Activated naive CD4-positive, alpha-beta T cell treated with anti-CD3 and anti-CD28 coated beads, Interleukin-2, amount 50 U/mL, for 16 hours (primary cell): ENCODE measurements around the gene CMTM3.
"Not testable (repeated sequence)": the region's sequence is repeated elsewhere in the genome, so short reads cannot be mapped to it uniquely, and the experiment has no call there.

Experiments
- DNase-seq: peaks from one replicate; pipeline ENCODE4 v3.0.0-alpha.2; 2020

CMTM3 gene

DNA sequence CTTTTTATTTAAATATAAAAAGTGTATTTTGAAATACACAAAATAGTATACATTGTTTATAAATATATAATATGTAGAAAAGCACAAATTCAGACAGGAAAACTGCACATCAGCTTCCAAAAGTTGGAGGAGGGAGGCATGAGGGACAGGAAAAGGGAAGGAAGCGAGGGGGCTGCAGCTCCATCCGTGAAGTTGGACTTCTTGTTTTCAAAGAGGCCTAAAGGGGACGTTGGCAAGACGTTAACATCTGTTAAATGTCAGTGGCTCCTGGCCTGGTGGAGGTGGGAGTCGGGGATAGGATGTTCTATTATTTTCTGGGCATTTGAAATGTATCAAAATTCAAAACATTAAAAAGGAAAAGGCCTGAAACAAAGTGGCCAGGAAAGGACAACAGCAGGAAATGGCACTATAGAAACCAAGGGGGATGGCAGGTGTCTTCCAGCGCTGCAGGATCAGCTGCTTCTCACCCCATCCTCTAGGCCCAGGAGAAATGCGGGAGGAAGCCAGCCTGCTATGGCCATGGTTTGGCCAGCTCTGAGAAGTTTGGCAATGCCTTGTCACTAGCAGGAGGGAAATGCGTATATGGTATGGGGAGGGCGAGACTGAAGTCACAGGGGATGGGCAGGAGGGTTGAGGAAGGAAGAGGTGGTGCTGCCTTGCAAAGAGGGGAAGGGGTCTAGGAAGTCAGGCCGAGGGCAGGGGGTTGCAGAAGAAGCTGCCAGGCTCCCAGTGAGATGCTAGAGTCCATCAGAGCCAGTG, 18.8 kb upstream of the CMTM3 start:
- no peak for DNase-seq

DNA sequence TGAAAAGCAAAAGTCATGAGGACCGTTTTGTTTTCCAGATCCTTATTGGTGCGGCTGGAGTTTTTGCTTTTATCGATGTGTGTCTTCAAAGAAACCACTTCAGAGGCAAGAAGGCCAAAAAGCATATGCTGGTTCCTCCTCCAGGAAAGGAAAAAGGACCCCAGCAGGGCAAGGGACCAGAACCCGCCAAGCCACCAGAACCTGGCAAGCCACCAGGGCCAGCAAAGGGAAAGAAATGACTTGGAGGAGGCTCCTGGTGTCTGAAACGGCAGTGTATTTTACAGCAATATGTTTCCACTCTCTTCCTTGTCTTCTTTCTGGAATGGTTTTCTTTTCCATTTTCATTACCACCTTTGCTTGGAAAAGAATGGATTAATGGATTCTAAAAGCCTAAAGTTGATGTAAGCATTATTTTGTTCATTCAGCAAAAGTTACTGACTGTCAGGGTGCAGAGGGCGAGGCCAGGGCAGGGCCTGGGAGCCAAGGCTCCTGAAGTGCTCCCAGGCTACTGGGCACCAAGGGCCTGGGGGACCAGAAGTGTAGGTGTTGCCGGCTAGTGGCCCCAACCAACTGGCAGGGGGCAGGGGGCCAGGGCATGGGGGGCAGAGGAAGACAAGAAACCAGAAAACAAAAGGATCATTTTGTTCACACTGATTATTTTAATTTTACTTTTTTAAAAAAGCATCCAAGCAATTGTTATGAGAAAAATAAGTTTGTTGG, 16.5 kb upstream of the CMTM3 start:
- no peak for DNase-seq

DNA sequence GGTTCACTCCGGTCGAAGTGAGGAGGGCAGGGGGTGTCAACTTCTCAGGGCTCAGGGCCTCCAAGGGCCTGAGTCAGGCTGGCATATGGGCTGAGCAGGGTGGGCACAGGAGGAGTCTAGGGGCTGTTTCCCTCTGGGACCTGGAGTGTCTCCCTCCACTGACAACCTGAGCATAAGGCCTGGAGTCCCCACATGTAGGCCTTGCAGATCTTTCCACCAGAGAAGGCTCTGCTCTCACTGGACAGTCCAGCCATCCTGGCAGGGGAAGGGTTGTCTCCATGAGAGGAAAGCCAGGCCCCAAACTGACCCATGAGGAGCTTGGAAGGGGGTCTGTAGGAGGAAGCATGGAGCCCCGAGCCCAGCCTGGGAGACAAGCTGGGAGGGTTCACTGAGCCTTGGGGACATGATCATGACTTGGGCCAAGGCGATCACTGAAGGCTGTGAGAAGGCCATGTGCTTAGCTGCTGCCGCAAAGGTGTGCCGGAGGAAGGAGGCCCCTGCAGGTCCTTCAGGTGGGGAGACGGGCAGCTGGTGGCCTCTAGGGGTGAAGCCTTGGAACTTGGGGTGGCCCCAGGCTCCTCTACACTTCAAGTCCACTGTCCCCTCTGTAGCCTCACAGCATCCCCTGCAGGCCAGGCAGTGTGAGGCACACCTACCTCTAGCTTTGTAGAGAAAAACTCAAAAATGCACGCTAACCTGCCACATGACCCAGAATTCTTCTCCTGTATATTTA, 15.4 kb upstream of the CMTM3 start:
- peak; percentile 57 for DNase-seq

DNA sequence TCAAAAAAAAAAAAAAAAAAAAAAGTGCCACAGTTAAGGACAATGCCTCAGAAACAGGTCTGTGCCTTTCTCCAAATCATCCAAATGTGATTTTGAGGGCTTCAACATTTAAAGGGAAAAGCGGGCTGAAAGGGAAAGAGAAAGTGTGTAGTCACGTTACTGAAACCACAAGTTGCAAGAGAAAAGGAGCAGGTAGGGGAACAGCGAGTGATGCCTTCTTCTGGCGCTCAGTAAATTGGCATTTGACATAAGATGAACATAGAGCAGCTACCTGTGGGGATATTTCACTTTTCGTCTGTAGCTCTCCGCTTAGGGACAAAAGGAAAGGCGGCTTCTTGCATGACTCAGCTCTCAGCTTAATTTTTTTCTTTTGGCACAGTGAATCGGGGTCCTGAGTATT, 14.2 kb upstream of the CMTM3 start:
- no peak for DNase-seq

DNA sequence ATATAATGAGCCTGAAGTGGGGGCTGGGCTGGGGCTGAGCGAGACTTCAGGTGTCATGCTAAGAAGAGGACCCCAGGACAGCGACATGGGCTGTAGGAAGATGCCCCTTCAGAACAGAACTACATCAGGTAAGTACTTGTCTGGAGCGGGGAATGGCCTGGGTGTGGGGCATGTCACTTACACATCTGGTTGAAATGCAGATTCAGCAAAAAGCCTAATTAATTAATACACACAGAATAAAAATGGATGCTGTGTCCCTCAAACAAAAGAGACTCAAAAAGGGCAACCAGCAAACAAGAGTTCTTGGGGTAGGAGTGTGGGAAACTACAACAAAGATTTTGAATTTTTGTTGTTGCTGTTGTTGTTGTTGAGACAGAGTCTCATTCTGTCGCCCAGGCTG, 13.5 kb upstream of the CMTM3 start:
- no peak for DNase-seq

DNA sequence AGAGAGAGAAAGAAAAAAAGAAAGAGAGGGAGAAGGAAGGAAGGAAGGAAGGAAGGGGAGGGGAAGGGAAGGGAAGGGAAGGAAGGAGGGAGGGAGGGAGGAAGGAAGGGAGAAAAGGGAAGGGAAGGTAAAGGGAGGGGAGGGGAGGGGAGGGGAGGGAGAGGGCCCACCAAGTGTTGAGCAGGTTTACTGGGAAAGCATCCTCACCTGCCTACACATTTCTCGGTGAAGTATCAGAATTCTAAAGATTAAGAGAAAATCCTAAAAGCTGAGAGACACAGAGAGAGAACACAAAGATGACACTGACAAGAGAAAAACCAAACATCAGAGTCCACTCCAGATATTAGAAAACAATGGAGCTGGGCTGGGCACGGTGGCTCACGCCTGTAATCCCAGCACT, 12.3 kb upstream of the CMTM3 start:
- no peak for DNase-seq

DNA sequence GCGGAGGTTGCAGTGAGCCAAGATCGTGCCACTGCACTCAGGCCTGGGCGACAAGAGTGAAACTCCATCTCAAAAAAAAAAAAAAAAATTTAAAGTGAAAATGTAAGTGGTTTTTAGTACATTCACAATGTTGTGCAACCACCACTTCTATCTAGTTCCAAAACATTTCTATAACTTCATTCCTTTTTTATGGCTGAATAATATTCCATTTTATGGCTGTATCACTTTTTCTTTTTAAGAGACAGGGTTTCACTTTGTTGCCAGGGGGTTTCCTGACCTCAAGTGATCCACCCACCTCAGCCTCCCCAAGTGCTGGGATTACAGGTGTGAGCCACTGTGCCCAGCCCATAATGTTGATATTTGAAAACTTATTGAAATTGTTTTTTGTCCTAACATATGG, 11.7 kb upstream of the CMTM3 start:
- no peak for DNase-seq

DNA sequence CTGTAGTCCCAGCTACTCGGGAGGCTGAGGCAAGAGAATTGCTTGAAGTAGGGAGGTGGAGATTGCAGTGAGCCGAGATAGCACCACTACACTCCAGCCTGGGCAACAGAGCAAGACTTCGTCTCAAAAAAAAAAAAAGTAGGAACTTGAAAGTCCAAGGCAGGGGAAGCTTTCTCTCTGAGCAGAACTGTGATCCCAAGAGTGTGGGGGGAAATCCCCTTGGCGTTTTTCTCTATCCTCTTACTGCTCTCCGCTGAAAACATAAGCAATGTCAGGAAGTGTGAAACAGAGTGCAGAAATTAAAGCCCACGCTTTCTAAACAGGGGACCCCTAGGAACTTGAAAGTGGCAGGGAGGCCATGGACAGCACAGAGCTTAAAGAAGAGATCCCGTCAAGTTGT, 9.8 kb upstream of the CMTM3 start:
- DNase-seq: no peak

DNA sequence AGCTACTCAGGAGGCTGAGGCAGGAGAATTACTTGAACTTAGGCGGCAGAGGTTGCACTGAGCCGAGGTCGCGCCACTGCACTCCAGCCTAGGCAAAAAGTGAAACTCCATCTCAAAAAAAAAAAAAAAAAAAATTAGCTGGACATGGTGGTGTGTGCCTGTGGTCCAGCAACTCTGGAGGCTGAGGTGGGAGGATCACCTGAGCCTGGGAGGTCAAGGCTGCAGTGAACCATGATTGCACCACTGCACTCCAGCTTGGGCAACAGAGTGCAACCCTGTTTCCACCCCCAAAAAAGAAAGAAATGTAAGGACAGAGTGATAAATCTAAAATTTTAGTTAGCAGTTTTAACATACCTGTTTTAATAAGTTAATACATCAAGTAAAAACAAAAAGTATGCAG, 7.9 kb upstream of the CMTM3 start:
- not testable (repeated sequence) for DNase-seq

DNA sequence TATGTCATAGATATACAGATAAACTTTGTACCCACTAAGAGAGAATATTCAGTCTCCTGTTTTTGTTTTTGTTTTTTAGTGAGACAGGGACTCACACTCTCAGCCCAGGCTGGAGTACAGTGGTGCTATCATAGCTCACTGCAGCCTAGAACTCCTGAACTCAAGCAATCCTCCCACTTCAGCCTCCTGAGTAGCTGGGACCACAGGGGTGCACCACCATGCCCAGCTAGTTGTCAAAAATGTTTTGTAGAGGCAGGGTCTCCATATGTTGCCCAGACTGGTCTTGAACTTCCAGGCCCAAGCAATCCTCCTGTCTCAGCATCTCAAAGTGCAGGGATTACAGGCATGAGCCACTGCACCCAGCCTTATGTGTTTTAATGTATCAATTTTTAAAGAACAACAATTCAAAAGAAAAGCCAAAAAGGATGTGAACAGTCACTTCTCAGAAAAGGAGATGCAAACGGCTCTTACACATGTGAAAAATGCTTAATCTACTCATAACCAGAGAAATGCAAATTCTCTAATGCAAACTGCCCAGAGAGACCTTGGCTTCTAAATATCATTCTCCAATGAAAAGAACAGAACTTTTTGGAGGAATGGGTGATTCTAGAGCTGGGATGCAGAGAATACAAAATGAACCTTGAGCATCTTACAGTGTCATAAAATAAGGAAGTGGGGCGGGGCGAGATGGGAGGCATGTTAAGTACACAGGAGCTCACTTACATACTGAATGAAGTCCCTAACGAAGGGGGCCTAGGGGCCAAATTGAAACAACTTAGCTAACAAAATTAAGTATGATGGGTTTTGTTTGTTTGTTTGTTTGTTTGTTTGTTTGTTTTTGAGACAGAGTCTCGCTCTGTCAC, 7.3 kb upstream of the CMTM3 start:
- no peak for DNase-seq

DNA sequence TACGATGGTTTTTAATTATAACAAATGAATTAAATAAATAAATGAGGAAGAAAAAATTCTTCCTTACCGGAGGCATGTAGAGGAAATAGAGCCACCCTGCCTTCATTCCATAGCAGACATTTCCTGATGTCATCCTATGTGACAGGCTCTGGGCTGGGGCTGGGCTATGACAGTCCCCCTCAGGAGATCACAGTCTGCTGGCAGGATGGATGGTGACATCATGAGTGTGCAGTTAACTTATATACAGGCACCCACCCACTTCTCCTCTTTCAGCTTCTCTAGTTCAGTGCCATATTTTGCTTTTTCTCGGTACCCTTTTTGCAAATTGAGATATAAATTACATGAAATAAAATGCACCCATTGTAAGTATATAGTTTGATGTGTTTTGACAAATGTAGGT, 6.4 kb upstream of the CMTM3 start:
- no peak for DNase-seq

DNA sequence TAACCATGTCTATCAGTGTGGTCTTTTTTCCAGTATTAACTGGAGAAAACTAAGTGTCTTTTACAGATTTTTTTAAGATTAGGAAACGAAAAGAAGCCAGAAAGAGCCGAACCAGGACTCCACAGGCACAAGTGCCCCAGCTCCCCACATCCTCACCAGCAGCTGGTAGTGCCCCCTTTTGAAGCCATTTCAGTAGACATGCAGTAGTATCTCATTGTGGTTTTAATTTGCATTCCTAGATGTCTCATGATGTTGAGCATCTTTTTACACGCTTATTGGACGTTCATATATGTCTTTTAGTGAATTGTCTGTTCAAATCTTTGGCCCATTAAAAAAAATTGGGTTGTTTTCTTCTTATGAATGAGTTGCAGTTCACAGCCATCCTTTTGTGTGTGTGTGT, 4.8 kb upstream of the CMTM3 start:
- DNase-seq: no peak

DNA sequence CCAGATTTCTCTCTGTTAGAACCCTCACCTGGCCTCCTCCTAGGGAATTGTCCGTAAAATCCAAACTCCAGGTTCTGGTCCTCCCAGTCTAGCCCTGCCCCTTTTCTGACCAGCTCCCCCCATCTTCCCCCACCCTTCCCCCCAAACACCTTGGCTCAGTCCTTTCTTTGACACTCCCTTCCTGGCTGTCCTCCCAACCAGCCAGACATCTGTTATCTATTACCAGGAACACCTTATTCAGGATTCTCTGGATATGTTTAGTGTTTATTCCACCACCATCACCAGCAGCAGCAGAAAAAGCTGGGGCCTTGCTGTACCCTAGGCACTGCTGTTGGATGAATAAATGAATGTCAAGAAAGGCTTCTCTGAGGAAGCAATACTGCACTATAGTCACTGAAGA, 4.0 kb upstream of the CMTM3 start:
- no peak for DNase-seq

DNA sequence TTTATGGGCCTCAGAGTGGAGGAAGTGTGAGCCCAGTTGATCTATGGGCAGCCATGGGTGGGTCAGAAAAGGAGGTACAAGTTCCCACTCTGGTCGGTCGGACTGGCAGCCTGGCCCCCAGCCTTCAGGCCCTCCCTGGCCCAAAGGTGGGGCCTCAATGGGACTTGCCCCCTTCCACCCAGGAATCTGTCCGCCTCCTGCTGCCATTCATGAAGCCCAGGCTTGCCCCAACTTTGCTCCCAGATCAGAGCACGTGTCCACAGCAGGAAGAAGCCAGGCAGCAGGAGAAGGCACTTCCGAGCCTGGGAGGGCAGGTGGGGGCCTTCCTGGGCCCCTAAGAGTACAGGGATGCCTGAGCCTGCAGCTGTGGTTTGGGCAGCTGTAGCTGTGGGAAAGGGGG, 3.0 kb upstream of the CMTM3 start:
- DNase-seq: no peak

DNA sequence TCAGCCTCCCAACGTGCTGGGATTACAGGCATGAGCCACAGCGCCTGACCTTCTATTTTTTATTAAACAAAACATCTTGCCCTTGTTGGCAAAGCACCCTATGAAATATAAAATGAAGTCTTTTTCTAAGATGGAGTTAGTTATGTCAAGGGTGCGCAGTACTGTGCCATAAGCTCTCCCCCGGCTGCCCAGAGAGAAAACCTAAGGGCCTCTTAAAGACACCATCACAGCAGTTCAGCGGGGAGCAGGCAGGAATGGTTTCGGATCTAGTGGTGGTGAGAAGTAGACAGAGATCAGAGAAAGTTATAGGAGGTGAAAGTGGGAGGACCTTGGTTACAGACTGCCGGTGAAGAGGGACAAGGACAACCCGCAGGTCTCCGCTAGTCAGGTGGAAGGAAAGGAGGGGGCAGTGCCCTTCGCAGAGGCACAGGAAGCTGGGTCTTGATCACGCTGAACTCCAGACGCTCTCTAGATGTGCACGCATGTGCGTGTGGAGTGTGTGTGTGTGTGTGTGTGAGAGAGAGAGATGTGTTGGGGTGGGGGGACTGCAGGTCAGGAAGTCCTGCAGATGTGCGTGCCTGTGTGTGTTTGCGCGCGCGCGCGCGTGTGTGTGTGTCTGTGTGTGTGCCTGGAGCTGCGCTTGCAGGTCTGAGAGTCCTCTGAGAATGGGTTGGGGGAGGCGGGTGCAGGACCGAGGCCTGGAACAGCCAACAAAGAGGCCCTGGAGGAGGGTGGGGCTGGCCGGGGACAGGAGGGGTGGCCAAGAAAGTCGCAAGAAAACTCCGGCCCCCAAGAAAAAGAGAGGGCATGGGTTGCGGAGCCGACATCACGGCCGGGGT, 748 bp upstream of the CMTM3 start:
- DNase-seq: peak; percentile 64

DNA sequence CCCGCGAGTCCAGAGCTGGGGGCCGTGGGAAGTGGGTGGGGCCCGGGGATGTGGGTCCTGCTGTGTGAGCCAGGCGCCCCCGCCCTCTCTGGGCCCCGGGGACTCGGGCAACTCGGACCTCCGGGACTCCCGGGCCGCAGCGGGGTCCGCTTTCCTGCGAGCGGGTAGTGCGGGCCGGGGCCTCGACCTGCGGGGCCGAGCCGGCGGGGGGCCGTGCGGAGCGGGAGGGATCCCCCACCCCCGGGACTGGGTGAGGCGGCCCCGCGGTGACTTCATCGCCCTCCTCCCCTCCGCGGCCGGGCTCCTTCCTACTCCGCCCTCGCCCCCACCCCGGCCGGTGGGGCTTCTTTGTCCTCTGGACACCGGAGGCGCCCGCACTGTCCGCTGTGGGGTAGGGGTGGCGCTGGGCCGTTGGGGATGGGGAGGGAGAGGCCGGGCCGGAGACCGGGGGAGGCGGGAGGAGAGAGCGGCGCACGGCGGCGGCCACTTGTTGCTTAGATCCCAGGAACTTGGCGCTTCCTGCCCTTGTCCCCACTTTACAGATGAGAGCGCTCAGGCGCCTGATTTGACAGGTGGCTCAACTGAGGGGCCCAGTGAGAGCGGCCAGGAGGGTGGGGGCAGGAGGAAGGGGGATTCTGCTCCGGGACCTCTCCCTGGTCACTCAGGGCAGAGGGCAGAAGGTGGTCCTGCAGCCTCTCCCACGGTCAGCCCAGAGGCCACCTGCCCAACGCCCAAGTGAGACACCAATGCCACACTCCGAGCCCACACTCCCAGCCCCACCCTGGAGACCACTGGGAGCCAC, 874 bp downstream of the CMTM3 start:
- DNase-seq: peak; percentile 44

DNA sequence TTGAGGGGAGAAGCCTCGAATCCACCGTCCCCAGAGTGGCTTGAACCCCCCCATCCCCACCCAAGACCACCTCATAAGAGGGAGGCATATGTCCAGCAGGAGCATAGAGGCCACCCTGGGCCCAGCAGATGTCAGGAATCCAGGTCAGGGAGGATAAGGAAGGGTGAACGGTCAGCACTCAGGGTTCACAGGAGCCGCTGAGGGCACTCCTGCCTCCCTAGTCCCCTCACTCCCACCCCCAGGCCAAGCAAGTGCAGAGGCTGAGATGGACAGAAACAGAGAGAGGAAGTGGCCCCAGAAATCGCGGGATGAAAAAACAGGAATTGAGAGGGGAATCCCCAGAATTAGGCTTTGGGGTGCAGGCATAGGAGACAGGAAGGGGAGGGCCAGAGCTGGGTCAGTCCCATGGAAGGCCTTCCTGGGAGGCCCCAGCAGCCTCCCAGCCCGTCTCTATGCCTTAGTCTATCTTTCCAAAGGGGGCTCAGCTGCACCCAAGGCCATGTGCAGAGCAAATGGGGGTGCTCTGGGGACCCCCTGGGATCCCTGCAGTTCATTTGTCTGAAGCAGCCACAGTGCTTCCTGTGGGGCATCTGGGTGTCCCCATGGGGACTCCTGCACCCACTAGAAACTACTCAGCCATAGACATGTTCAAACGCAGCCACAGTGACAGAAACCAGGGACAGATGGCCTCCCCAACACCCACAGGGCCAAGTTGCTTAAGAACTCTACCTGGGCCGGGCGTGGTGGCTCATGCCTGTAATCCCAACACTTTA, 1.7 kb downstream of the CMTM3 start:
- DNase-seq: no peak

DNA sequence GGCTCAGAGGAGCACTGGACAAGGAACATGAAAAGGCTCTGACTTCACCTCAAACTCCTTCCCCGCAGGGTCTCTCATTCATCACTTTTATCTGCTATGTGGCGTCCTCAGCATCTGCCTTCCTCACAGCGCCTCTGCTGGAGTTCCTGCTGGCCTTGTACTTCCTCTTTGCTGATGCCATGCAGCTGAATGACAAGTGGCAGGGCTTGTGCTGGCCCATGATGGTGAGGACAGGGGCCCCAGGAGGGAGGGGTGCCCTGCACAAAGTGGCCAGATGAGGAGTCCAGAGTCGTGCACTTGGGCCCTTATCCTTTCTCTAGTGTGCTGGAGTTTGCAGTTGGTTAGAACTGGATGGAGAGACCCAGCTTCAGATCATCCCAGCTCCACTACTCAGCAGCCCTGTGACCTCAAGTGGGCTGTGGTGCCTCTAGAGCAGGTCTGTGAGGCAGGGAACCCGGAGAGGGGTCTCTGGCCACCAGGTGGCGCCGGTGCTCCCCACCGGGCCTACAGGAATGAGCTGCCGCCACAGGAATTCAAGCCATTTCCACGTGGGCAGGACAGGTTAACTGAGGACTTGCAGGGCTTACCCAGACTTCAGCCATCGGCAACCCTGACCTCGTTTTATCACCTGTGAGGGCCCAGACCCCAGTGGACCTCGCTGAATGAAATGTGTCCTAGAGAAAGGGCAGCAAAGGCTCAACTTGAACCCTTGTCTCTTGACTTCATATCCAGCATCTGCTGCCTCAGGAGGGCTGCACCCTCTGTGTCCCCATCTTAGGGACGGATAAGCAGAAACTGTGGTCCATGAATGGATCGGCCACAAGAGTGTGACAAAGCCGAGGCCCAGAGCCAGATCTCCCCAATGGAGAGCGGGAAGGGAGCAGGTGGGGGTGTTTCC, 4.0 kb downstream of the CMTM3 start:
- DNase-seq: peak; percentile 87

DNA sequence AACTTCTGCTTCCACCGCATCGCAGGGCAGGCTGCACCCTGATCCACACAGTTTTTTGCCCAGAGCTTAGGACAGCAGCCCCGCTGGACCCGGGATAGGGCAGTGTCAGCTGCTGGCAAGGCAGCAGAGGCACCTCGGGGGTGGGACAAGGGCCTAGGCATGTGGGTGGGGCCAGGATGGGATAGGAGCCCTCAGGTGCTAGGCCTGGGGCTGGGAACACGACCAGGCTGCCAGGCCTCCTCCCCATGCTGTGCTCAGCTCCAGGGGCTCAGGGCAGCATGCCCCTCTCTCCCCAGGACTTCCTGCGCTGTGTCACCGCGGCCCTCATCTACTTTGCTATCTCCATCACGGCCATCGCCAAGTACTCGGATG, 4.6 kb downstream of the CMTM3 start:
- DNase-seq: no peak
